HG02973 (cell line): ENCODE measurements around the gene EFHD1.
"Not testable (repeated sequence)": the region's sequence is repeated elsewhere in the genome, so short reads cannot be mapped to it uniquely, and the experiment has no call there.

Experiments used
- ATAC-seq: cut with Tn5 transposase; IDR thresholded peaks from one replicate; pipeline ENCODE4 v1.9.1; 2021; ENCODE audit warnings: moderate library complexity; ENCODE audit not compliant: unreplicated experiment

EFHD1 gene

DNA sequence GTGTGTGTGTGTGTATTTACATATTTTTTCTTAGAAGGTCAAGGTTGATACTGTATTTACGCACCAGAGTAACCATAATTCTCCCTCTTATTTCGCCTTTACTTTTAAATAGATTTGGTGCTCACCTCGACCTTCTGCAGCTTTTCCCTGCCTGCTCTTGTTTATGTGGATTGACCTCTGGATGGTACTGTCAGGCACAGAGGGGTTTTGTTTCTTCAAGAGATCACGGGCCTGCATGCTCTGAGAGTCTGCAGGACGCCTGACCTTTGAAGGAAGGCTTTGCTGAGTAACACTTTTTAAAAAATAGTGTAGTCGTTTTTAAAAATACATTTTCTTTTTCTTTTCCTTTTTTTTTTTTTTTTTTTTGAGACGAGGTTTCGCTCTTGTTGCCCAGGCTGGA lies 18.1 kb upstream of the EFHD1 start:
- no peak for ATAC-seq

DNA sequence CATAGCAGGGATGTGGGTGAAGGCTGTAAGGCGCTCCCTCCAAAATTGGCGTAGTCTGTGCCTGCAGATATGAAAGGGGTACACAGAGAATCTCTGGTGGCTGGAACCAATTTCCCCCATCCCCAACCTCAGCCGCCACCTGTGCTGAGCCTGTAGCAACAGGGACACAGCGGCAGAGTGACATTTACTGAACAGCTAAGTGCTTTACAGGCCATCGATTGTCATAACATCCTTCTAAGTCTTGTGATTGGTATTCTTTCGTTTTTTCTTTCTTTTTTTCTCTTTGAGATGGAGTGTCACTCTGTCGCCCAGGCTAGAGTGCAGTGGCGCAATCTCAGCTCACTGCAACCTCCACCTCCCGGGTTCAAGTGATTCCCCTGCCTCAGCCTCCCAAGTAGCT lies 12.2 kb upstream of the EFHD1 start:
- ATAC-seq, result no peak

DNA sequence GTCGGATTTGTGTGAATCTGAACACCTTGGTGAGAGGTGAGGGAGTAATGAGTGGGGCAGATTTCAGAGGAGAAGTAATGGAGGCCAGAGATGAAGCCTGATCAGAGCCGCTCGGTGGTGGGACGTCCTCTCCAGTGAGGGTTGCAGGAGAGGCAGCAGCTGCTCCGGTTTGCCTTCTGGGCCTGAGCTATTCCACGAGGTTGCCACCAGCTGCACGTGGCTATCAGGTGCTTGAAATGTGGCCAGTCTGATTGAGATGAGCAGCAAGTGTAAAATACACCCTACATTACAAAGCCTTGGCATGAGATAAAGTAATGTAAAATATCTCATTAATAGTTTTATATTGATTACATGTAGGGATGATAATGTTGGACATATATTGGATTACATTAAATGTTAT lies 10.8 kb upstream of the EFHD1 start:
- no peak for ATAC-seq

DNA sequence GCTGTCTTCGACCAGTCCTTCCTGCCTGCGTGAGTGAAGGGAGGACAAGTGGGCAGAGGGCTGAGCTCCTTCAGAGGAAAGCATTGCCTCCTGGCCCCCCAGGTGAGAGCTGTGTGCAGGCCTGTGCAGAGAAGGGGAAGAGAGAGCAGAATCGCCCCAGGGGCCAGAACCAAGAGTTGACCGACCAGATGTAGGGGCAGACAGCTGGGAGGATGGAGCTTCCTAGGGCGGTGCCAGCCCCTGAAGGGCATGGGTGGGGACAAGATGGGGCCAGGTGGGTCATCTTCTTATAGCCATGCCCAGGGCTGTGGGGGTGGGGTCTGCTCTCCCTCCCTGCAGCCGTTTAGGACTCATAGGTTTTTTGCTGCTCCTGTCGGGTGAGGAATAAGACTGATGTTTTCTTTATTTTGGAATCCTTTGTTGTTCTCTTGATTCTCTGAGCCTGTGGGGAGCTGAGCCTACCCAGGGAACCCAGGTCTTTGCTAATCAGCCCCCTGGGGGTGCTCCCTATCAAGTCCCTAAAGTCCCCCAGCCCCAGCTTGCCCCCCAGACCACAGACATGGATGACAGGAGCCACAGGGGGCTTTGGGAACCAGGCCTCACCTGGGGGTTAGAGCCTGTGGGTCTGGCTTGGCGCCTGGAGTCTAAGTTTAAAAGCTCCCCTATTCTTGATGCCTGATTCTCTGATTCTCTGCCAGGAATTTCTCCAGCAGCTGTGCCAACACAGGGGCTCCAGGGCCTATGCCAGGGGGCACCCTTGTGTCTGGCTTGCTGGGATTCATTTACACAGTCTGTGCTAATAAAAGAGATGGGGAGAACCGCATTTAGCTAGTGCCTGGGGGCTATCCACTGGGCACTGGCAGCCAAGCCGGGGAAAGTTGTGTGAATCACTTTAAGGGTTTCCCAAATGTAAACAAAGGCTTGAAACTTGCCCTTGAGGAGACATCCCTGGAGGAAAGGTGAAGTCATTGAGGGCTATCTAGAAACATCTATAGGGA lies 9.3 kb upstream of the EFHD1 start:
- ATAC-seq, result no peak

DNA sequence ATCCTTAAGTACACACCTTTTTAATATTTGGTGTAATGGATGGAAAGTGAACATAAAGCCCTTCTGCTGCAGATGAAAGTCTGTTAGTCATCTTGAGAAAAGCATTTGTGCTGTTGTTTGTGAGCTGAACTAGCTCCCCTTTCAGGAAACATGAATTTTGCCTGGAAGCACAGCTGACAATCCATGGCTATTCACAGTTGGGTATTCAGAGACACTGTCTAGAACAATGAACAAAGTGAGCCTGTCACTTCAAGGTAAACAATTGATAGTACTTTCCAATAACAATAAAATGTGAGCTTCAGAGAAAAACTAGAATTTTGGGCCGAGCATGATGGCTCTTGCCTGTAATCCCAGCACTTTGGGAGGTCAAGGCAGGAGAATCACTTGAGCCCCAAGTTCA lies 6.8 kb upstream of the EFHD1 start:
- no peak for ATAC-seq

DNA sequence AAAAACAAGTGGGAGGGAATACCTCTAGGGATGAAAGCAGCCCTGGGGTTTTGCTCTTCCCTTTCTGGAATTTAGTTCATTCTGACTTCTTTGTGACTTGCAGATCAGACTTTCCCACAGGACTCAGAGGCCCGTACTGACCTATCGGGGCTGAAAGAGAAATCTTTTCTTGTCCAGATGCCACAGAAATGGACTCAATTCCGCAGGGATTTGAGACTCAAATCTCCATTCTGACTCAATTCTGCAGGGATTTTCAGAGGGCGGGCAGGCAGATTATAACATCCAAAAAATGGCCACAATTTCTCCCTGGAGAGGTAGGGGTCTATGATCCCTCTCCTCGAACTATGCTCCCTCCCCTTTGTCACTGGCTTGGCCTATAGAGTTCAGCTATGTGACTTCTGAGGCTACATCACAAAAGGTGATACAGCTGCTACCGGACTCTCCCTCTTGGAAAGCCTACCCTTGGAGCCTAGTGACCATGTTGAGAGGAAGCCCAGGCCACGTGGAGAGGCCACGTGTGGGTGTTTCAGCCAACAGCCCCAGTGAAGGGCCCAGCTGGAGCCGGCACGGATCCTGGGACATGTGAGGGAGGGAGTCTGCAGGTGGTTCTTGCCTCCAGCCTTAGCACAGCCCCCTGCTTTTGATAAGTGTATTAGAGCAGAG lies 4.8 kb upstream of the EFHD1 start:
- no peak for ATAC-seq

DNA sequence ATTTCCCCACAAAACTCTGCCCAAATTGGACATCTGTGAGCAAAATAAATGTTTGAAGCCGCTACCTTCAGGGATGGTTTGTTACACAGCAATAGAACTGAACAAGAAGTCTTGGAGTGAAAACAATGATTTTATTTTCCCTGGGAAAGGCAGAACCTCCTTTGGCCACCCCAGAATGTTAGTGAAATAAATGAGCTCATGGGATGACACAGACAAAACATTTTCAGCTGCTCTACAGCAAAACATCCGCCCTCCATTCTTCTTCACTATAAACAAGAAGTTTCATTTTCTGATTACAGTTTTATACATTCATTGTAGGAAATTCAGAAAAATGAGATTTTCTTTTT lies 4.3 kb upstream of the EFHD1 start:
- no peak for ATAC-seq

DNA sequence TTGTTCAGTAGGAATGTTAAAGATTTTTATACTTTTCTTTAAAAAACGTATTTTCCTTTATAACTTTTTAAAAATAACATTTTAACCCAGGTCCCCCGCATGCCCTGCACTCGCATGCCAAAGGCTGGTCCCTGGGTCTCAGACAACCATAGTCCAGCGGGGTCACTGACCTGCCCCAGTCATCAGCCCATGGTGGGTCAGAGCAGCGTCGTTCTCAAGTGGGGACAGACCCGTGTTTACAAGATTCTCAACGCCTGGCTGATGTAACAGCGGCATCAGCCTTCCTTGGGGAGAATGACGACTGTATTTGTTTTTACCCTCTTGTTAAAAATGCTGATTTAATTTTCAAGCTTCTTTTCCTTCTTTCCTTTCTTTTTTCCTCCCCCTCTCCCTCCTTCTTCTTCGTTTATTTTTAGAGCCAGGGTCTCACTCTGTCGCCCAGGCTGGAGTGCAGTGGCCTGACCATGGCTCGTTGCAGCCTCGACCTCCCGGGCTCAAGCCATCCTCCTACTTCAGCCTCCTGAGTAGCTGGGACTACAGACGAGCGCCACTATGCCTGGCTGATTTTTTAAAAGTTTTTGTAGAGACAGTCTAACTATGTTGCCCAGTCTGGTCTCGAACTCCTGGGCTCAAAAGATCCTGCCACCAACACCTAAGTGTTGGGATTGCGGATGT lies 1.0 kb upstream of the EFHD1 start:
- ATAC-seq, result no peak

DNA sequence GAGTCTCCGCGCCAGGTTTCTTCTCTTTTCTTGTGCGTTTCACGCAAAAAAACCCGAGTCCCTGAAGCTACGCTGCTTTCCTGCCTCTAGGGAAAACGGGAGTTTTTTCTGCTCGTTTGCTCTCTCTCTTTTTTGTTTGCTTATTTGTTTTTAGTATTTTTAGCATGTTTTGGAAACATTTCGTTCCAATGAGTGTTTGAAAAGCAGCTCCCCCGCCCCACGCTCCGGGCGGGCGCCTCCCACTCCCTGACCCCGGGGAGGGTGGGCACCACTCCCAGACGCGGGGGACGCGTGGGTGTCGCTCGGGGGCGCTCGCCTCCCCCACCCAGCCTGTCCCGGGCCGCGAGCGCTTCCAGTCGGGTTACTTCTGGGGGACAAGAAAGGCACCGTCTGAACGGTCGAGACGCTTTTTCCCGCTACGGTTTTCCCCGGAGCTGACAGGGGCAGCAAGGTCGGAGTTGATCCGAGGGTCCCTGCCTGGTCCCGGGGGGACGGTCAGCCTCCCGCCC lies 446 bp upstream of the EFHD1 start:
- no peak for ATAC-seq

DNA sequence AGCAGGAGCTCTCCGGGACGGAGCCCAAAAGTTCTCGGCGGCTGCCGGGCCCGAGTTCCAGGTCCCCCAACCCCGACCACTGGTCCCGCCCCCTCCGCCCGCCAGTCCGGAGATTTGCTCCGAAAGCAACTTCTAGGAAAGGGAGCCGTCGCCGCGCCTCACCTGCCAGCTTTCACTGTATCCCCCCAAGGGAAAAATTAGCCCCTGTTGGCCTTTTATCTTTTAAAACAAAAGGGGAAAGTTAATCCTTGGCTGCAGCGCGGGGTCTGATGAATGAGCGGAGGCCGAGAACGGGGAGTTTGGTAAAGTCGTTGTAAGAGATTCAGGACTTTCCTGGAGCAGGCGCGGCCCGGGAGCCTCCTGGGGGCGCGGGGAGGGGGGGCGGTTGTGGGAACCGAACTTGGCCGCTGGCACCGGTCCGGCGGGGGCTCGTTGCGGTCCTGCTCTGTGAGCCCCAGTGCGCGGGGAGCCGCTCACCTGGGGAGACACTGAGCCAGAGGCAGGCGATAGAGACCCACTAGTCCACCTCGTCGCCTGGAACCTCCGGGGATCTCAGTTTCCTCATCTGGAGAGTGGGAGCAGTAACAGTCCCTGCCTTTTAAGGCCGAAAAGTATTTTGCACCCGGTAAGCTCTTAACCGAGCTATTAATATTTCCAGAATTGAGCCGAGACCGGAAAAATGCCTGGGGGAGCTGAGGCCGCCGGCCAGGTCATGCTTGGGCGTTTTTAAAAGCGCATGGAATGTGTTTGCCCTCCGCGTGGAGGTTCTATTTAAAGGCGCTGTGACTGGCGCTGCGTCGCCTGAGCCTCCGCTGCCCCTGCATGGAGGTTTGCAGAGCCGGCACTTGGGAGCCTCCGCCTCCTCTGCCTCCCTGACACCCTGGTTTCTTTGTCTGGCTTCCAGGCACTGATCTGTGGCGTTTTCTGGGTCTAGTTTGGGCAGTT lies 1.1 kb downstream of the EFHD1 start:
- no peak for ATAC-seq

DNA sequence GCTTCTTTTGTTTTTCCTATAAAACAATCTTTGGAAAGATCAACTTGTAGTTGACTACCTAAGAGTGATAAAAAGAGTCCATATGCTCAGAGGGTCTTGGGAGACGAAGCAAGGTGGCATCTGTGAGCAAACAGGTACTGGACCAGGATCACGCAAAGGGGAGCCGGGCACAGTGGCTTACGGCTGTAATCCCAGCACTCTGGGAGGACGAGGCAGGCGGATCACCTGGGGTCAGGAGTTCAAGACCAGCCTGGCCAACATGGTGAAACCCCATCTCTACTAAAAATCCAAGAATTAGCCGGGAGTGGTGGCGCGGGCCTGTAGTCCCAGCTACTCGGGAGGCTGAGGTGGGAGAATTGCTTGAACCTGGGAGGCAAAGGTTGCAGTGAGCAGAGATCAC lies 2.0 kb downstream of the EFHD1 start:
- not testable (repeated sequence) for ATAC-seq

DNA sequence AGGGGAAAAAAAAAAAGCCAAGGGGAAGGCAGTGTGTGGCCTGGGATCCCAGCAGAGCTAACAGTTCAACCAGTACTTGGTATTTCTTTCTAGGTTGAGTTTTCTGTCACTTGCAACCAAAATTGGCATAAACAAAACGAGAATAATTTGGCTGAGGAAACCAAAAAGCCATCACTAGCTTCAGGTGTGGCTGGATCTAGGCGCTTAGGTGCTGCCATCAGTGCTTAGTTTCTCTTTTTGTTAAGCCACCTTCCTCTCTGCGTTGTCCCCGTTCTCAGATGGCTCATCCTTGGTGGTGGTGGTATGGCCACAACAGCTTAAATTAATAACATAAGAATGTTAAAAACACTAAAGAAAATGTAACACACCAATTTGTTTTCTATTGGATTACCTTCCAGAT lies 2.4 kb downstream of the EFHD1 start:
- no peak for ATAC-seq

DNA sequence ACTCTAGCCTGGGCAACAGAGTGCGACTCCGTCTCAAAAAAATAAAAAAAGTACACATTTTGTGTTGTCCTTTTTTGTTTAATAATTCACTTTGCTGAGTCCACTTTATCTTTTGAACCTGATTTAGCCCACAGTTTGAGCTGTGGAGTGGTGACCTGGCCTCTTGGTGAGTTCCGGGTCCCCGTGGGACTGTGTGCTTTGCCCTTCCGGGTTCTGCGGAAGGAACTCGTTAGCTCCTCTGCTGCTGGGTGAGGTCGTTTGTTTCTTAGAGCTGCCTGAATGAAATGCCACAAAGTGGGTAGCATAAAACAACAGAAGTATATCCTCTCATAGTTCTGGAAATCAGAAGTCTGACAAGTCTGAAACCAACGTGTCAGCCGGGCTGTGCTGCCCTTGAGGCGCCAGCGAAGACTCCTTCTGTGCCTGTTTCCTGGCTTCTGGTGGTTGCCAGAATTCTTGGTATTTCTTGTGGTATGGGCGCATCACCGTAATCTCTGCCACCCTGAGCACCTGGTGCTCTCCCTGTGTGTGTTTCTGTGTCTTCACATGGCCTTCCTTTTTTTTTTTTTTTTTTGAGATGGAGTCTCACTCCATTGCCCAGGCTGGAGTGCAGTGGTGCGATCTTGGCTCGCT lies 3.5 kb downstream of the EFHD1 start:
- no peak for ATAC-seq

DNA sequence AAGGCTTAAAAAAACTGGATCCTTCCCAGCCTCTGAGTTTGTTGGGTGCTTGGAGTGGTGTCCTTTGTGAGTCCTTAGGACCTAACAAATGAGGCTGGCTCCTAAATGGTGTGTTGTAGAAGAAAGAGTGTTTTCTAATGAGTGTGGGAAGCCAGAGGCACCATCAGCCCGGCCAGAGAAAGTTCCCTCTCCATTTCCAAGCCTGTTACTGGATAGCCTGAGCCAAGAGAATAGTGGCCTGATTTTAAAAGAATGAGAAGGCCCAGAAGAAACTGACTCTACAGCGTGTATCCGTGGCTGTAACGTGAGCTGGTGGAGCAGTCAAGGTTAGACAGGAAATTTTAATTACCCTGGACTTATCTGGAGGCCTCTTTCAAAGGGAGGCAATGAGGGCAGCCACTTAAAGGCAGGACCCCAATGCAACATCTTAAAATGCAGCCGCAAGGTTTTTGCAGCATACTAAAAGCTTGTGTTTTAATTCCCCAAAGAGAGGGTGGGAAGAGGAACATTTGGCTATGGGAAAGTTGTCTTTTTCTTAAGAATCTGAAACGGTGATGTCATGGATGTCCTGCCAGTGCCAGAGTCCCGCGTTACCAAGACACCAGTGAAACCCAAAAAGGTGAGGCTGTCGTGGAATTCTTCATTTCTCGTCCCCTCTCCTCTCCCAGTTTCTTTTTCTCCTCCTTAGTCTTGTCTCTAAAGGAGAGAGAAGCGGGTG lies 4.6 kb downstream of the EFHD1 start:
- no peak for ATAC-seq

DNA sequence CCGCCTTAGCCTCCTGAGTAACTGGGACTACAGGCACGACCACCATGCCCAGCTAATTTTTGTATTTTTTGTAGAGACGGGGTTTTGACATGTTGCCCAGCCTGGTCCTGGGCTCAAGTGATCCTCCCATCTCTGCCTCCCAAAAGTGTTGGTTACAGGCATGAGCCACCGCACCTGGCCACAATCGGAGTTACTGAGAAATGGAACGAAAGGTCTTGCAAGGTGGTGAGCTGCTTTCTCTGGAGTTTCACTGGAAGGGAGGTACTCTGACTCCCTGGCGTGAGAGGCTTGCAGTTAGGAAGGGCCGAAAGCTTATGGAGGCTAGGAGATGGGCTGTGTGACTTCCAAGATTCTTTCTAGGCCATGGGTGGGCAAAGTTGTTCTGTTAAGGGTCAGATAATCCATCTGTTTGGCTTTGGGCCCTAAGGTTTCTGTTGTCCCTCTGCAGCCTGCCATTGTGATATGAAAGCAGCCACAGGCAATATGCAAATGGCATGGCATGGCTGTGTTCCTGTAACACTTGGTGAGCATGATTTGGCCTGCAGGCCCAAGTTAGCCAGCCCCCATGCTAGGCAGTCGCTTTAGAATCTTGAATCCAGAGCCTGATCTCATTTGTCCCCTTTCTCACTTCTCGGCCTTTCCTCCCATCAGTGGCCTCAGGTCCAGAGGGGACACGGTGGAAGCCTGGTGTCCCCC lies 7.9 kb downstream of the EFHD1 start:
- ATAC-seq, result no peak

DNA sequence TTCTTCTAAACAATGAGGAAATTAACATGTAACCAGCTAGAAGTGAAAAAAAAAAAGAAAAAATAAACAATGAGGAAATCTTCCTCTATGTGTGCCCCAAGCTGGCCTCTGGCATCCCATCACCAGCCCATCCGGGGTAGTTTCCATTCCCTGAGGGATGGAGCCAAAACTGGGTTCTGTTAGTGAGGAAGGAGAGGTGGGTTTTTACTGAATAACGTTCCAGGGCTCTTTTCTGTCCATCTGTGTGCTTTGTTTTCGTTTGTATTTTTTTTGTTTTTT lies 9.7 kb downstream of the EFHD1 start:
- ATAC-seq, result no peak

DNA sequence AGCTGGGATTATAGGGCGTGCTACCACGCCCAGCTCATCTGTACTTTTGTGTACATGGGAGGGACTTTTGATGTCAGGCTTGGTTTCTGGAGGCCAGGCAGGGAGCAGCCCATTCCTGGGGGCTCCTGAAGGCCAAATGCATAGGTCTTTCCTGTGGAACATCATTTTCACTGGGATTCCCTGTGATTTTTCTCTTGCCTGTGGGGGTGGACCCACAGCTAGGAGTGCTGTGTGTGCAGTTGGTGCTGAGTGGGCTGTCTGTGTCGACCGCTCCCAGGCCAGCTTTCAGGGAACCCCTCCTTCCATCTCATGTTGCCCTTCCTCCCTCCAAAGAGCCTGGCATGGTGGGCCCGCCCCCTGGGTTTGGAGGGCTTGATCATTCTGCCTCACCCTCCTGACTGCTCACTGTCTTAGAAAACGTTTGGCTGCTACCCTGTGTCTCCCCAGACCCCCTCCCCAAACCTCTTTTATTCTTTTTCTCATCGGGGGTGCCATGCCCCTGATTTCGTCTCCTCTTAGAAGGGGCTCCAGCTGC lies 10.5 kb downstream of the EFHD1 start:
- no peak for ATAC-seq

DNA sequence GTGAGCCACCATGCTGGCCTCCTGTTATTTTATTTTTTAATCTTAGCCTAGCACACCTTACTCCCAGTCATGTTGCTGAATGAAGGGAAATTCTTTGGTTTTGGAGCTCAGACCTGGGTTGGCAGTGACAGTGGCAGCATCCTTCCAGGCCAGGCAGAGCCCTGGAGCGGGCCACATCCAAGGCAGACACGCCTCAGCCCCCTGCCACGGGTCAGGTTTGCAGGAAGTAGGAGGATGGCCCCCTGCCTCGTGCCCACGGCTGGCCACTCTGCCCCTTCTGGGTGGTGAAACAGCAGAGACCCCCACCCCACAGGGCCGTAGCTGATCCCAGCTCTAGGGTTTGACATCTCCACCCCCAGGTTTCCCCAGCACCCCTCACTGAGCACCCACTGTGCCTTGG lies 11.7 kb downstream of the EFHD1 start:
- ATAC-seq, result no peak

DNA sequence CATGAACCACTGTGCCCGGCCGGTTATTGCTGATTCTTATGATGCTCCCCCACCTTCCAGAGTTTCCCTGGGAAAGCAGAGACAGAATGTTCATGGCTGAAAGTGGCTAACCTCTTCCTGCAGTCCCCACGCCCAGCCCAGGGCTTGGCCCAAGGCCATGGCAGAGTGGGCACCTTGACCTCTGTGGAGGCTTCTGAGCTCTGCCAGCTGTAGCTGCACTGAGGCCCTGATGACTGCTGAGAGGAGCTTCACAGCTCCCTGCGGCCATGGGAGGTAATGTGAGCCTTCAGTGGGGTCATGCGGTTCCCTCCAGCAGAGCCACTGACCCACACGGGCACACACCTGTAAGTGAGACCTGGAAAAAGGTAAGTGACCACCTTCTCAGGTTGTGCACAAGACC lies 13.3 kb downstream of the EFHD1 start:
- ATAC-seq, result no peak
